ENCODE results near the gene WIPI1.
A peak's percentile ranks its signal among the peaks of the same experiment; 100 is the strongest.

WIPI1 gene

GRCh38 chr17:68441070-68441770, 16.1 kb downstream of the WIPI1 start:
- DNase-seq (ENCODE audit: low read depth) = no peak
- H3K4me3 ChIP-seq (ENCODE audit: low read length) = no peak overlapping the region
- no peak for TF ChIP-seq CTCF (IDR thresholded peaks at IDR 0.05; ENCODE audit: insufficient read depth, low read depth, low read length, missing control alignments)

- no peak for TF ChIP-seq CTCF (IDR thresholded peaks at IDR 0.05; ENCODE audit: insufficient read depth, low read depth, low read length, missing control alignments)
- no peak overlapping the region for H3K4me3 ChIP-seq (ENCODE audit: low read length)
- no peak for DNase-seq (ENCODE audit: low read depth)
Measured at GRCh38 chr17:68440526-68440925, 16.8 kb downstream of the WIPI1 start.

- no peak for TF ChIP-seq CTCF (IDR thresholded peaks at IDR 0.05; ENCODE audit: insufficient read depth, low read depth, low read length, missing control alignments)
- no peak overlapping the region for H3K4me3 ChIP-seq (ENCODE audit: low read length)
- no peak for DNase-seq (ENCODE audit: low read depth)
Measured at GRCh38 chr17:68439656-68440290, 17.5 kb downstream of the WIPI1 start.

- H3K4me3 ChIP-seq (ENCODE audit: low read length) = no peak overlapping the region
- no peak for DNase-seq (ENCODE audit: low read depth)
- TF ChIP-seq CTCF (IDR thresholded peaks at IDR 0.05; ENCODE audit: insufficient read depth, low read depth, low read length, missing control alignments) = no peak
Measured at GRCh38 chr17:68437979-68438822, 19.1 kb downstream of the WIPI1 start.

- H3K4me3 ChIP-seq (ENCODE audit: low read length) = no peak overlapping the region
- DNase-seq (ENCODE audit: low read depth) = peak; percentile 76
- peak; percentile 98 for TF ChIP-seq CTCF (IDR thresholded peaks at IDR 0.05; ENCODE audit: insufficient read depth, low read depth, low read length, missing control alignments)
Measured at GRCh38 chr17:68435876-68436842, 21.1 kb downstream of the WIPI1 start.

- DNase-seq (ENCODE audit: low read depth) = no peak
- no peak overlapping the region for H3K4me3 ChIP-seq (ENCODE audit: low read length)
- no peak for TF ChIP-seq CTCF (IDR thresholded peaks at IDR 0.05; ENCODE audit: insufficient read depth, low read depth, low read length, missing control alignments)
Measured at GRCh38 chr17:68435361-68435760, 21.9 kb downstream of the WIPI1 start.
